Measurements from ENCODE around the gene CECR2. TPM values are rescaled to one million over a fixed set of nuclear protein-coding genes. Genes with fewer than 3 reads are reported as not detected.
A peak's percentile ranks its signal among the peaks of the same experiment; 100 is the strongest.

CECR2 gene
- total RNA-seq, 1 experiment from 2014 or later, result 154 TPM

- Histone ChIP-seq H3K9ac (ENCODE audit: extremely low read depth, insufficient read length, low read length) (no peak overlapping the region), H2BK12ac (ENCODE audit: insufficient read length, low read depth, low read length) (no peak overlapping the region), H3K23me2 (ENCODE audit: insufficient read length, low read depth, low read length, poor library complexity, severe bottlenecking) (no peaks in the 10 kb centered on the region), H3K4me2 (ENCODE audit: insufficient read depth, insufficient read length, low read length) (no peak overlapping the region), H3K4me1 (ENCODE audit: insufficient read depth, low read length) (no peaks in the 10 kb centered on the region), H3T11ph (ENCODE audit: low read length) (no peak overlapping the region), H3K9me3 (ENCODE audit: control insufficient read depth, low read depth, low read length) (no peaks in the 10 kb centered on the region), H2AK5ac (ENCODE audit: insufficient read length, low read length) (no peak overlapping the region), H2BK15ac (ENCODE audit: low read depth, low read length) (no peak overlapping the region), H4K5ac (ENCODE audit: insufficient read length, low read depth, low read length) (no peak overlapping the region), H2BK120ac (ENCODE audit: low read depth, low read length, poor library complexity, severe bottlenecking) (no peak overlapping the region), H3K79me2 (ENCODE audit: insufficient read depth, low read length) (no peaks in the 10 kb centered on the region), H3K4ac (ENCODE audit: low read depth, low read length) (no peak overlapping the region), H3K56ac (ENCODE audit: insufficient read length, low read depth, low read length) (no peak overlapping the region), H3K27ac (ENCODE audit: insufficient read length, low read depth, low read length) (no peak overlapping the region), H2BK5ac (ENCODE audit: insufficient read length, low read length) (no peak overlapping the region), H3K79me1 (ENCODE audit: insufficient read depth, low read depth, low read length, poor library complexity, severe bottlenecking) (no peaks in the 10 kb centered on the region), H3K27me3 (ENCODE audit: insufficient read depth, low read length) (no peaks in the 10 kb centered on the region), H3K18ac (ENCODE audit: insufficient read length, low read depth, low read length) (peak overlapping the region; percentile 34), H4K20me1 (ENCODE audit: control insufficient read depth, insufficient read depth, insufficient read length) (no peaks in the 10 kb centered on the region), H4K91ac (ENCODE audit: insufficient read length, low read depth, low read length) (no peak overlapping the region), H2BK20ac (ENCODE audit: low read depth, low read length, poor library complexity, severe bottlenecking) (no peak overlapping the region), H4K8ac (replicated peaks; ENCODE audit: insufficient read length, low read depth, low read length) (no peak overlapping the region), H2AFZ (ENCODE audit: low read length) (peak overlapping the region; percentile 69), H3K23ac (ENCODE audit: insufficient read length, low read depth, low read length) (no peak overlapping the region), H3K14ac (ENCODE audit: insufficient read depth, low read length) (no peak overlapping the region)
- Mint-ChIP-seq H3K27ac (peak overlapping the region in 1 of 3 experiments; percentile 48; a peak in 1 of 7 replicates), H3K4me3 (no peak overlapping the region), H3K27me3 (ENCODE audit: low read depth) (no peaks in the 10 kb centered on the region), H3K36me3 (ENCODE audit: insufficient read depth in 1 of 3, low read depth in 3 of 3) (no peaks in the 10 kb centered on the region), H3K9me3 (no peaks in the 10 kb centered on the region; a peak in 2 of 5 replicates), H3K4me1 (peaks cover 12 to 19% of the 10 kb centered on the region in 2 experiments)
- DNase-seq, result no peak
- TF ChIP-seq, protein P1, sequence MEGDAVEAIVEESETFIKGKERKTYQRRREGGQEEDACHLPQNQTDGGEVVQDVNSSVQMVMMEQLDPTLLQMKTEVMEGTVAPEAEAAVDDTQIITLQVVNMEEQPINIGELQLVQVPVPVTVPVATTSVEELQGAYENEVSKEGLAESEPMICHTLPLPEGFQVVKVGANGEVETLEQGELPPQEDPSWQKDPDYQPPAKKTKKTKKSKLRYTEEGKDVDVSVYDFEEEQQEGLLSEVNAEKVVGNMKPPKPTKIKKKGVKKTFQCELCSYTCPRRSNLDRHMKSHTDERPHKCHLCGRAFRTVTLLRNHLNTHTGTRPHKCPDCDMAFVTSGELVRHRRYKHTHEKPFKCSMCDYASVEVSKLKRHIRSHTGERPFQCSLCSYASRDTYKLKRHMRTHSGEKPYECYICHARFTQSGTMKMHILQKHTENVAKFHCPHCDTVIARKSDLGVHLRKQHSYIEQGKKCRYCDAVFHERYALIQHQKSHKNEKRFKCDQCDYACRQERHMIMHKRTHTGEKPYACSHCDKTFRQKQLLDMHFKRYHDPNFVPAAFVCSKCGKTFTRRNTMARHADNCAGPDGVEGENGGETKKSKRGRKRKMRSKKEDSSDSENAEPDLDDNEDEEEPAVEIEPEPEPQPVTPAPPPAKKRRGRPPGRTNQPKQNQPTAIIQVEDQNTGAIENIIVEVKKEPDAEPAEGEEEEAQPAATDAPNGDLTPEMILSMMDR (conservative IDR thresholded peaks at IDR 0.05), result no peak
- WGBS (ENCODE audit: extremely low coverage, insufficient read length, low lambda C conversion rate), result no CpG with 5 or more reads among the region's 9 CpGs
These were observed 10.8 kb upstream of the CECR2 start for GRCh38 chr22:17358415-17358814.
